ENCODE data around the gene CA6.

CA6 gene

GRCh38 chr1:9008236-9008635, 62.6 kb downstream of the CA6 start:
- no peak overlapping the region for H2AFZ ChIP-seq
- no peak overlapping the region for H3K27ac ChIP-seq
- H3K9me3 ChIP-seq (ENCODE audit: control insufficient read depth, low read length): no peaks in the 10 kb centered on the region
- no peaks in the 10 kb centered on the region for H3K27me3 ChIP-seq (ENCODE audit: control insufficient read depth, insufficient read depth, low read length)
- H3K79me2 ChIP-seq: no peaks in the 10 kb centered on the region
- H3K4me1 ChIP-seq: no peaks in the 10 kb centered on the region
- H3K4me2 ChIP-seq (ENCODE audit: low read length): no peak overlapping the region
- no peak overlapping the region for H3K9ac ChIP-seq
- H3K4me3 ChIP-seq (ENCODE audit: low read depth, low read length): no peak overlapping the region
- H3K36me3 ChIP-seq (ENCODE audit: control insufficient read depth, insufficient read depth, low read length): no peaks in the 10 kb centered on the region
- TF ChIP-seq, protein P1, sequence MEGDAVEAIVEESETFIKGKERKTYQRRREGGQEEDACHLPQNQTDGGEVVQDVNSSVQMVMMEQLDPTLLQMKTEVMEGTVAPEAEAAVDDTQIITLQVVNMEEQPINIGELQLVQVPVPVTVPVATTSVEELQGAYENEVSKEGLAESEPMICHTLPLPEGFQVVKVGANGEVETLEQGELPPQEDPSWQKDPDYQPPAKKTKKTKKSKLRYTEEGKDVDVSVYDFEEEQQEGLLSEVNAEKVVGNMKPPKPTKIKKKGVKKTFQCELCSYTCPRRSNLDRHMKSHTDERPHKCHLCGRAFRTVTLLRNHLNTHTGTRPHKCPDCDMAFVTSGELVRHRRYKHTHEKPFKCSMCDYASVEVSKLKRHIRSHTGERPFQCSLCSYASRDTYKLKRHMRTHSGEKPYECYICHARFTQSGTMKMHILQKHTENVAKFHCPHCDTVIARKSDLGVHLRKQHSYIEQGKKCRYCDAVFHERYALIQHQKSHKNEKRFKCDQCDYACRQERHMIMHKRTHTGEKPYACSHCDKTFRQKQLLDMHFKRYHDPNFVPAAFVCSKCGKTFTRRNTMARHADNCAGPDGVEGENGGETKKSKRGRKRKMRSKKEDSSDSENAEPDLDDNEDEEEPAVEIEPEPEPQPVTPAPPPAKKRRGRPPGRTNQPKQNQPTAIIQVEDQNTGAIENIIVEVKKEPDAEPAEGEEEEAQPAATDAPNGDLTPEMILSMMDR (IDR thresholded peaks at IDR 0.05): no peak

DNA sequence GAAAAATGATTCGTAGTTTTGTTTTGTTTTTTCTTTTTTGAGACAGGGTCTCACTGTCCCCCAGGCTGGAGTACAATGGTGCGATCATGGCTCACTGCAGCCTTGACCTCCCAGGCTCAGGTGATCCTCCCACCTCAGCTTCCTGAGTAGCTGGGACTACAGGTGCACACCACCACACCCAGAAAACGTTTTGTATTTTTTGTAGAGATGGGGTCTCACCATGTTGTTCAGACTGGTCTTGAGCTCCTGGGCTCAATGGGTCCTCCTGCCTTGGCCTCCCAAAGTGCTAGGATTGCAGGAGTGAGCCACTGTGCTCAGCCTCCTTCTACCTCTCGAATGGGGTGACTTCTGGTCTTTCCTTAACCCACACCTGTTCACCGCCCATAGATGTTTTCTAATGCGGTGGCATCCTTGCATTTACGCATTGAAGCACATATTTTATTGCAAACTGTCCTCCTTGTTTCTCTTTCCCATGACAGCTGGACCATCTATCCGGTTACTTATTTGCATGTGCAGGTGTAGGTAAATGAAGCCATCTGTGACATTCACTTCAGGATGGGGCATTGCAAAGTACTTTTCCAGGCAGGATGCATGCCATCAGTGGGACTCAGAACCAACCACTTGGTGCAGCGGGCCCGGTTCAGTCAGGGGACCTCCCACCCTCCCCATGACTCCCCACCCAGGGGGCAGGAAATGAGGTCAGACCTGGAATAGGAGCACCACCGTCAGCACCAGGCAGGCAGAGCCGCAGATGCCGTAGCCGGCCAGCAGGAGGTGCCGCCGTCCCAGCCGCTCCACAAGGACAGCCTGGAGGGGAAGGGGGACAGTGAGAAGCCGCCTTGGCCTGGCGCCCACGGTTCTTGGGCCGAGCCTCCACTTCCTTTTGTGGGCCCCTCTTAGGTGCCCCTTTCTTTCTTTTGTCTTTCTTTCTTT, 64.0 kb downstream of the CA6 start:
- H3K4me3 ChIP-seq (ENCODE audit: low read depth, low read length): no peak overlapping the region
- no peak overlapping the region for H2AFZ ChIP-seq
- H3K9me3 ChIP-seq (ENCODE audit: control insufficient read depth, low read length): no peaks in the 10 kb centered on the region
- no peaks in the 10 kb centered on the region for H3K27me3 ChIP-seq (ENCODE audit: control insufficient read depth, insufficient read depth, low read length)
- no peak overlapping the region for H3K27ac ChIP-seq
- no peak overlapping the region for H3K4me2 ChIP-seq (ENCODE audit: low read length)
- no peaks in the 10 kb centered on the region for H3K79me2 ChIP-seq
- H3K9ac ChIP-seq: no peak overlapping the region
- TF ChIP-seq, protein P1 (IDR thresholded peaks at IDR 0.05): peak; percentile 38
- H3K4me1 ChIP-seq: no peaks in the 10 kb centered on the region
- H3K36me3 ChIP-seq (ENCODE audit: control insufficient read depth, insufficient read depth, low read length): no peaks in the 10 kb centered on the region

- TF ChIP-seq, protein P1 (IDR thresholded peaks at IDR 0.05): no peak
- Histone ChIP-seq H3K9ac (no peak overlapping the region), H3K27me3 (ENCODE audit: control insufficient read depth, insufficient read depth, low read length) (no peaks in the 10 kb centered on the region), H3K79me2 (no peaks in the 10 kb centered on the region), H3K4me1 (no peaks in the 10 kb centered on the region), H3K4me2 (ENCODE audit: low read length) (no peak overlapping the region), H3K36me3 (ENCODE audit: control insufficient read depth, insufficient read depth, low read length) (no peaks in the 10 kb centered on the region), H2AFZ (no peak overlapping the region), H3K9me3 (ENCODE audit: control insufficient read depth, low read length) (no peaks in the 10 kb centered on the region), H3K27ac (no peak overlapping the region), H3K4me3 (ENCODE audit: low read depth, low read length) (no peak overlapping the region)
Observed at GRCh38 chr1:9010781-9011323, 65.2 kb downstream of the CA6 start.

DNA sequence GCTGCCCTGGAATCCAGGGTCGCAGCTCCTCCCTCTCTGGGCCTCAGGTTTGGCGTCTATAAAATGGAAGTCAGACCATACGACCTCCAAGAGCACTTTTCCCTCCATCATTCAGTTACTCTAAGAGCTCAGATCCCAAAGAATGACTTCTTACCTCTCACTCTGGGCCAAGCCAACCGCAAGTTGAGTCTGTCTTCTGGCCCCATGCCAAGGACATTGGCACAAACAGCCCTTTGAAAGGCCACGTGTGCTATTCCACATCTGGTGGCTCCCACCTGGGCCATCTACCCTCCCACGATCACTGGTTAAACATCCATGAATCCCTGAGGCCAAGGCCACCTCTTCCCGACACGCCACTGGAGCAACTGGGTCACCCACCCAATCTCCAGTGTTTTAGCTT, 68.2 kb downstream of the CA6 start:
- Histone ChIP-seq H3K9ac (no peak overlapping the region), H3K36me3 (ENCODE audit: control insufficient read depth, insufficient read depth, low read length) (no peaks in the 10 kb centered on the region), H3K4me3 (ENCODE audit: low read depth, low read length) (no peak overlapping the region), H3K27ac (no peak overlapping the region), H3K27me3 (ENCODE audit: control insufficient read depth, insufficient read depth, low read length) (no peaks in the 10 kb centered on the region), H2AFZ (no peak overlapping the region), H3K9me3 (ENCODE audit: control insufficient read depth, low read length) (no peaks in the 10 kb centered on the region), H3K4me2 (ENCODE audit: low read length) (no peak overlapping the region), H3K4me1 (no peaks in the 10 kb centered on the region), H3K79me2 (no peaks in the 10 kb centered on the region)
- TF ChIP-seq, protein P1 (IDR thresholded peaks at IDR 0.05): no peak

Data from parathyroid adenoma (tissue), 2 donors.